Stomach smooth muscle (tissue), 2 donors: Measurements from ENCODE around the gene TMEM131.
"Not testable (repeated sequence)": the region's sequence is repeated elsewhere in the genome, so short reads cannot be mapped to it uniquely, and the experiment has no call there.

ENCODE experiments used
- H3K27ac ChIP-seq: one replicate; pipeline ENCODE4 v1.7.0; 2013; ENCODE audit warnings: mild to moderate bottlenecking, low read length, inconsistent platforms
- H3K27me3 ChIP-seq, 2 donors: one replicate each; pipeline ENCODE4 v1.7.0; 2013; ENCODE audit warnings: low read length in 2 of 2; ENCODE audit not compliant: insufficient read depth in 2 of 2, control insufficient read depth in 1 of 2
- H3K36me3 ChIP-seq, 2 donors: one replicate each; pipeline ENCODE4 v1.7.0; 2013; ENCODE audit warnings: low read length in 2 of 2; ENCODE audit not compliant: control insufficient read depth in 2 of 2, insufficient read depth in 2 of 2
- H3K4me1 ChIP-seq: one replicate; pipeline ENCODE4 v1.7.0; 2013; ENCODE audit warnings: low read length; ENCODE audit not compliant: control insufficient read depth, insufficient read depth
- H3K4me3 ChIP-seq, 2 donors: one replicate each; pipeline ENCODE4 v1.7.0; 2013; ENCODE audit warnings: low read length in 2 of 2
- H3K9ac ChIP-seq, 2 donors: one replicate each; pipeline ENCODE4 v1.7.0; 2013; ENCODE audit warnings: low read length in 2 of 2, mild to moderate bottlenecking in 1 of 2
- H3K9me3 ChIP-seq, 2 donors: one replicate each; pipeline ENCODE4 v1.7.0; 2013; ENCODE audit warnings: low read length in 2 of 2; ENCODE audit not compliant: control insufficient read depth in 2 of 2
- donor health status: healthy.
- donor health status: Pancreatic carcinoma.

TMEM131 gene

GRCh38 chr2:98029718-98030222 lies 34.0 kb upstream of the TMEM131 start:
- Histone ChIP-seq H3K9me3 (no peaks in the 10 kb centered on the region), H3K36me3 (no peaks in the 10 kb centered on the region), H3K4me1 (peaks cover 6% of the 10 kb centered on the region), H3K27me3 (no peaks in the 10 kb centered on the region), H3K27ac (no peak overlapping the region), H3K4me3 (no peak overlapping the region), H3K9ac (no peak overlapping the region)

- Histone ChIP-seq H3K4me3 (no peak overlapping the region), H3K4me1 (peaks cover 6% of the 10 kb centered on the region), H3K27me3 (no peaks in the 10 kb centered on the region), H3K36me3 (no peaks in the 10 kb centered on the region), H3K9me3 (no peaks in the 10 kb centered on the region), H3K9ac (no peak overlapping the region), H3K27ac (no peak overlapping the region)
These were observed 33.4 kb upstream of the TMEM131 start for GRCh38 chr2:98028931-98029717.

- Histone ChIP-seq H3K4me1 (peaks cover 6% of the 10 kb centered on the region), H3K4me3 (no peak overlapping the region), H3K27me3 (no peaks in the 10 kb centered on the region), H3K9ac (no peak overlapping the region), H3K27ac (no peak overlapping the region), H3K9me3 (no peaks in the 10 kb centered on the region), H3K36me3 (no peaks in the 10 kb centered on the region)
These were observed 32.4 kb upstream of the TMEM131 start for GRCh38 chr2:98028101-98028561.

GRCh38 chr2:98027538-98027937 lies 31.8 kb upstream of the TMEM131 start:
- Histone ChIP-seq H3K9ac (no peak overlapping the region), H3K27me3 (no peaks in the 10 kb centered on the region), H3K9me3 (no peaks in the 10 kb centered on the region), H3K4me1 (peaks cover 6% of the 10 kb centered on the region), H3K4me3 (no peak overlapping the region), H3K36me3 (no peaks in the 10 kb centered on the region), H3K27ac (no peak overlapping the region)

GRCh38 chr2:98026927-98027522 lies 31.3 kb upstream of the TMEM131 start:
- H3K4me1 ChIP-seq = peaks cover 6% of the 10 kb centered on the region
- no peaks in the 10 kb centered on the region for H3K27me3 ChIP-seq
- no peak overlapping the region for H3K9ac ChIP-seq
- no peaks in the 10 kb centered on the region for H3K36me3 ChIP-seq
- peak overlapping the region in 1 of 2 donors; percentile 65 for H3K4me3 ChIP-seq
- peak overlapping the region; percentile 37 for H3K27ac ChIP-seq
- no peaks in the 10 kb centered on the region for H3K9me3 ChIP-seq

GRCh38 chr2:98026292-98026691 lies 30.5 kb upstream of the TMEM131 start:
- Histone ChIP-seq H3K9ac (peak overlapping the region in 1 of 2 donors; percentile 64), H3K36me3 (no peaks in the 10 kb centered on the region), H3K27me3 (no peaks in the 10 kb centered on the region), H3K9me3 (no peaks in the 10 kb centered on the region), H3K27ac (no peak overlapping the region), H3K4me3 (peak overlapping the region; percentile 6 to 65), H3K4me1 (peaks cover 7% of the 10 kb centered on the region)

- peaks cover 8% of the 10 kb centered on the region for H3K4me1 ChIP-seq
These were observed 29.8 kb upstream of the TMEM131 start for GRCh38 chr2:98025481-98026037.

GRCh38 chr2:98022067-98022466 lies 26.3 kb upstream of the TMEM131 start:
- not testable (repeated sequence) for H3K9ac ChIP-seq, H3K4me1 ChIP-seq, H3K36me3 ChIP-seq, H3K9me3 ChIP-seq, H3K27me3 ChIP-seq, H3K4me3 ChIP-seq, H3K27ac ChIP-seq

More at GRCh38 chr2:98025481-98026037, 29.8 kb upstream of the TMEM131 start:
- Histone ChIP-seq H3K27me3 (no peaks in the 10 kb centered on the region), H3K4me3 (no peak overlapping the region), H3K36me3 (no peaks in the 10 kb centered on the region), H3K27ac (no peak overlapping the region), H3K9ac (no peak overlapping the region), H3K9me3 (no peaks in the 10 kb centered on the region)

- Histone ChIP-seq H3K27me3 (no peaks in the 10 kb centered on the region), H3K9me3 (no peaks in the 10 kb centered on the region), H3K9ac (no peak overlapping the region), H3K36me3 (no peaks in the 10 kb centered on the region), H3K4me3 (no peak overlapping the region), H3K27ac (no peak overlapping the region), H3K4me1 (peaks cover 2% of the 10 kb centered on the region)
These were observed 25.4 kb upstream of the TMEM131 start for GRCh38 chr2:98020992-98021713.

- Histone ChIP-seq H3K27me3 (no peaks in the 10 kb centered on the region), H3K9ac (no peak overlapping the region), H3K36me3 (no peaks in the 10 kb centered on the region), H3K27ac (no peak overlapping the region), H3K4me3 (no peak overlapping the region), H3K9me3 (no peaks in the 10 kb centered on the region), H3K4me1 (peaks cover 2% of the 10 kb centered on the region)
These were observed 24.8 kb upstream of the TMEM131 start for GRCh38 chr2:98020516-98020915.
